HG03064 (cell line): Measurements from ENCODE around the gene AKT2.

Experiments used
- ATAC-seq: cut with Tn5 transposase; IDR thresholded peaks from one replicate; pipeline ENCODE4 v1.9.1; 2021; ENCODE audit warnings: low read depth; ENCODE audit not compliant: unreplicated experiment

Gene AKT2

DNA sequence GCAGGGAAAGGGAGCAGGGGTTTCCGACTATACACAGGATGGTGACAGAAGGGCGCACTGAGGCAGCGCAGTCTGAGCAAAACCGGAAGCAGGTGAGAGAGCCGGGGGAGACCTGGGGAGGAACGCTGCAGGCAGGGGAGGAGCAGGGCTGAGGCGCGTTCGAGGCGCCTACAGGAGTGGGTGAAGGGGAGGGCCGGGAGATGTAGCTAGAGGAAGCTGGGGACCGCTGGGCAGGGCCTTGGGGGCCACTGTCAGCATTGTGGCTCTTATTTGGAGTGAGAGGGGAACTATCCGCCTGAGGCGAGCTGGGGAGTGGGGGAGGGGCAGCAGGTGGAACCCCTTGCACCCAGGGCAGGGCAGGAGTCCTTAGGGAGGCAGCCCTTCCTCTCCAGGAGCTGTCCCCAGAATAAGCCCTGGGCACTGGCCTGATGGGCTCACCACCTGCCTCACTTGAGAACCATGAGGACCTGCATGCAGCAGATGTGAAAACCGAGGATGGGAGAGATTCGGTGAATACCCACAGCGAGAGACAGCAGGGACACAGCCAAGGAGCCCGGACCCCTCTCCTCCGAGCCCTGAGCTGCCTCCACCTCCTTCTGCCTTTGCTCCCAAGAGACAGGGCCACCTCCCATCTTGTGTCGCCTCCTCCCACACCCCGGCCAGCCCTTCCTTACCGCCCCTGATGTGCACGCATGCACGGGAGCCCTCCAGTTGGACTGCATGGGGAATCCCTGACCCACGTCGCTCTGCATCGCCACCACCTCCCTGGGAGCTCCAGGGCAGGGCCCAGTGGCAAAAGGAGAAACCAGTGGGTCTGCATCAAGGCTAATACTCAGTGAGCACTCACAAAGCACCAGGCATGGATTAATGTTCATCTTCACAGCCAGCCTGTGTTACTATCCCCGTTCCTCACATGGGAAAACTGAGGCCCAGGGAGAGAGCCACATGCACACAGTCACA lies 10.3 kb downstream of the AKT2 start:
- no peak for ATAC-seq

DNA sequence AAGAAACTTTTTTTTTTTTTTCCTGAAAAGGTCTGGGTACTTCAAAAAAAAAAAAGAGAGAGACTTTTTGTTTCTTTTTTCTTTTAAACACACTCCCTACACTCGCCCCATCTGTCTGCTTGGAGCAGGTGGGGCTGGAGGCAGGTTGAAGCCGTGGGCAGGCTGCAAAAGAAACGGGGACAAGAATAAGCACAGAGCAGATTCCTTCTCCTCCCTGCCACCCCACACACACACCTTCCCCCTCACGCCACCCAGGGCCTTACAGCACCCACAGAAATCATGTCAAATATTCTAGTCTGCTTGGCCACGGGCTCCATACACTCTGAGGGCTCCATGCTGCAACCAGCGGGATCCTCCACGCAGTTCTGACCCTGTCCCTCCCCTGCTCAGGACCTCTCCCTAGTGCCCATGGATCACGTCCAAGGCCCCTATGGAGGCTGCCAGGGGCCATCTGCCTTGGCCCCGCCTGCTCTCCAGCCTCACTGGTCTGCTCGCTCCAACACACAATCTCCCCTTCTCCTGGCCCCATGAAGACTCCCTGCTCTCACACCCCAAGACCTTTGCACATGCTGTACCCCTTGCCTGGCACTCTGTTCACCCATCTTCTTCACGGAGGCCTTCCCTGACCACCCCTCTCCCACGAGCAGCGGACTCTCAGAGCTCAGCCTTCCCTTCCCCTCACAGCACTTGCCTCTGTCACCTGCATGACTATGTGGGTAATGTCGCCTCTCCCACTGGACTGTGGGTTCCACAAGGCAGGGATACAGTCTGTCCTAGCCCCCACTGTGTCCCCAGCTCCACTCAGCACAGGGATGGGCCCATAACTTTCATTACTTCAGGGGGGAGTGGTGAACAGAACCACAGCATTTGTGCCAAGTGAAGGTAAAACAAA lies 11.4 kb downstream of the AKT2 start:
- ATAC-seq: no peak

DNA sequence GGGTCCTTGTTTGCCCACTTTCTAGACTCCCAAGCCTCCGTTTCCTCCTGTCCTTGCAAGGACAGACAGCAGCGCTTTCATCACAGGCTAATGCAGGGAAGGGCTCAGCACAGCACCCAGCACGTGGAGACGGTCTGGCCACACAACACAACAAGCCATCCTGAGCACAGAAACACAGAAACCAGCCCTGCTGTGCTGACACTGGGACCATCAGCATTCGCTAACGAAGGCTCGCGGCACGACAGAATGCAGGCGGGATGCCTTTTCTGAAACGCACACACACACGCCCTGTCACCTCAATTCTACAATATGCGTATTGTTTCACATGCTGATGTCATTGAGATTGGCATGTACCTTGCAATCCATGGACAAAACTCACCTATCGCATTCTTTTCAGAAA lies 12.9 kb downstream of the AKT2 start:
- no peak for ATAC-seq

- ATAC-seq: no peak
These were observed 13.4 kb downstream of the AKT2 start for GRCh38 chr19:40271706-40272105.

DNA sequence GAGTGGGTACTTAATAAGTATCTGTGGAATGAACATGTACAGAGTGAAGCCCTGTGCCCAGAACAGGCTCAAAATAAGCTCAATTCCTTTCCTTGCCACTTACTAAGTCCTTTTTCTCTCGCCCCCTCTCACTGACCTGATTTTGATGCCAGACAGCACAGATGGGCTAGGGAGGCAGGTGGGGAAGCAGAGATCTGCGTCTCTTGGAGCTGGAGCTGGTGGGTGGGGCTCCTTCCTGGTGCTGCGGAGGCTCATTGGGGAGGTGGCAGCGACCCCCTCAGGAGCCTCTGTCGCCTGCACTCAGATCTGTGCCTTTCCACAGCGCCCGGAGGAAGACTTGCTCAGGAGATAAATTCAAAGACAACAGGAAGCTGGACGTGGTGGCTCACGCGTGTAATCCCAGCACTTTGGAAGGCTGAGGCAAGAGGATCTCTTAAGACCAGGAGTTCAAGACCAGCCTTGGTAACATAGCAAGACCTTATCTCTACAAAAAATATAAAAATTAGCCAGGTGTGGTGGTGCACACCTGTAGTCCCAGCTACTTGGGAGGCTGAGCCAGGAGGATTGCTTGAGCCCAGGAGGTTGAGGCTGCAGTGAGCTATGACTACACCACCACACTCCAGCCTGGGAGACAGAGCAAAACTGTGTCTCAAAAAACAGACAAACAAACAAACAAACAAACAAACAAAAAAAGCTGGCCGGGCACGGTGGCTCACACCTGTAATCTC lies 14.6 kb downstream of the AKT2 start:
- no peak for ATAC-seq

DNA sequence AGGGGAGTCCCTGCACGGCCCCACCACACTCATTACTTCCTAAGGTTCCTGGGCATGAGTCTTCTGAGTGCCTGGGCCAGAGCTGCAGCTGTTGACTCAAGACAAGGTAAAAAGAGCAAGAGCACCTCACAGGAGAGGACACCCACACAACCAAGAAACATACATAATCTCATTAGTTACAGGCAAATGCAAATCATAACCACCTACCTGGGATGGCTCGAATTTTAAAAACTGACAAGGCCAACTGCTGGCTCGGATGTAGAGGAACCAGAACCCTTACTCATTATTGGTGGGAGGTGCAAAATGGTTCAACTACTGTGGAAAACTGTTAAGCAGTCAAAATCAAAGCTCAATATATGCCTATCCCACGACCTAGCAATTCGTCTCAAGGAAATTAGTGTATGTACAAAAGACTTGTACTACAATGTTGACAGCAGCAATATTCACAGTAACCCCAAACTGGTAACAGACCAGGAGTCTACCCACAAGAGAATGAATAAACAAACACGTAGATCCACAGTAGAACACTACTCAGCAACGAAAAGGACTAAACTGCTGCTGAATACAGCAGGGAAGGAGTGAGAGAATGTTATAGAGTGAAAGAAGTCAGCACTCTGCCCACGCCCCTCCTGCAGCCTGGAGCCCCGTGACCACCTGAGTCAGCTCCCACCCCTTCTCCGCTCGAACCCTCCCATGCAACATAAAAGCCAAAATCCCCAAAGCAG lies 15.8 kb downstream of the AKT2 start:
- ATAC-seq: no peak

DNA sequence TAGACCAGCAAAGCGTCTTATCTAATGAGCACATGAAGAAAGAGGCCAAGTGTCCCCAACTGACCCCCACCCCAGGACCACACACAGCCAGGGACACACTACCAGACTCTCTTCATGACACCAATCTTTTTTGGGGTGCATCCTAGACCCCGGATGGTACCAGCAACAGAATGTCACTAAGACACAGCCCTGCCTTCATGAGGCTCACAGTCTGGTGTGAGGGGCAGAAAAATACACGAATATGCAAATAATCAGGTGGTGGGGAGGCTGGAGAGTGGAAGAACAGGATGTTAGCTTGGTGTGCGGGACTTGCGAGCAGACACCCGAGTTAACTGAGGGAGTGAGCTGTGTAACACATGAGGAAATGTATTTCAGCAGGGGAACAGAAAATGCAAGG lies 17.5 kb downstream of the AKT2 start:
- ATAC-seq: no peak

GRCh38 chr19:40266912-40267600 lies 18.1 kb downstream of the AKT2 start:
- ATAC-seq: no peak

GRCh38 chr19:40266119-40266518 lies 19.0 kb downstream of the AKT2 start:
- ATAC-seq: no peak

DNA sequence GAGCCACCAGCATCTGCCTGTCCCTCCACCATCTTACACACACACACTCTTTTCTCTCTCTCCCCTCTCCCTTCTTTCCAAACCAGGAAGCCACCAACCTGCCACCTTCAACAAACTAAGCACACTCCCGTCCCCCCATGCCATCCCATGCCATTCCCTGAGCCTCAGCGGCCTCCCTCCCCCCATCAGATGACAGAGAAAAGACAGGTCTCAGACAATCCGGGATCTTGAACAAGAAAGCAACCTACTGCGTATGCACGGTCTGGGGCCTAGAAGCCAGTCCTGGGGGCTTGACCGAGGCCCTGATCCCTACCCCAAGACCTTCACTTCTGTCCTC lies 19.4 kb downstream of the AKT2 start:
- ATAC-seq: no peak

GRCh38 chr19:40265055-40265762 lies 19.9 kb downstream of the AKT2 start:
- no peak for ATAC-seq

GRCh38 chr19:40264314-40265054 lies 20.7 kb downstream of the AKT2 start:
- ATAC-seq: no peak

DNA sequence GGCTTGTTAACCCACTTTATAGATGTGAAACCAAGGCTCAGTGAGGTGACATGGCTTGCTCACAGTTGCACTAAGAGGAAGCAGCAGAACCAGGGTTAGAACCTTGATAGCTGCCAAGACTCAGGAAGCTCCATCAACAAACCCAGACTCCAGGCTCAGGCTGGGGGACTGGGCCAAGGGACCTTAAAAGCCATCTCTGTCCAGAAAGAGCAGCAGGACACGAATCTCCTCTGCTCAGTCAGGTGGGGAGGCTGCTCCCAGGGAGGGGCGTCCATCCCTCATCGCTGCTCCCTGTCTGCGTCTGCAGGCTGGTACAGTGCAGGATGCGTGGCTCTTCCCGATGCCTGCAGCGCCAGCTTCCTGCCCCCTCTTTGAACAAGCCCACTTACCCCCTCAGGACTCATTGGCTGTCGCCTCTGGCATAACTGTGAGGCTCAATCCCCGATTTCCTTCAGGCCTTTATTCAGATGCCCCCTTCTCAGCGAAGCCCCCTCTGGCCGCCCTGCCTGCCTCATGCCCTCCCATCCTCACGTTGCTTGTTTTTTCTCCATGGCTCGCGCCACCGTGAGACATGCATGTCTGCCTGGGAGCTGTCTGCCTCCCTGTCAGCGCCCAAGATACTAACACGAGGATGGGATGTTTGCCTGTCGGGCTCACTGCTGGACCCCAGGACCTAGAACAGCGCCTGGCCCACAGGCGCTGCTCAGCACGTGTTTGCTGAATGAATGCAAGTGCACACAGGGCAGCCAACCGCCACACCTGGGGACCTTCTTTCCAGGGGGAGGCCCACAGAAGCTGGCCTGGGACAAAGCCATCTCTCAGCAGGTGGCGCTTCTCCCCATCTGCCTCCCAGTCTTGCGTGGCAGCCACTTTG lies 21.5 kb downstream of the AKT2 start:
- ATAC-seq: no peak

DNA sequence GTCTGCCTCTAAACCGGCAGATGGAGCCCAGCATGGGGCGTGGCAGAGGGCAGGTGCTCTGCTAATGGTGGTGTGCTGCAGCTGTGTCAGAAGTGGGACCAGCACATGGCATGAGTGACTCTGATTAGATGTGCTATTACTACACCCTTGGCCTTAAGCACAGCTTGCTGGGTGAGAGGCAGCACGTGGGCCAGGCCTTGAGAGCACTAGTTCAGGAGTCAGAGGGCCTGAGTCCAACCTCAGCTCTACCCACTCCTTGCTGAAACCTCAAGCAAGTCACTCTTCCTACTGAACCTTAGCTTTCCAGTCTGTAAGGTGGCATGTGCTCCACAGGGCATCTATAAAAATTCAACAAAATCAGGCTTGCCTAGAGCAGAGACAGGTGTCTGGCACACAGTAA lies 22.7 kb downstream of the AKT2 start:
- ATAC-seq: no peak

DNA sequence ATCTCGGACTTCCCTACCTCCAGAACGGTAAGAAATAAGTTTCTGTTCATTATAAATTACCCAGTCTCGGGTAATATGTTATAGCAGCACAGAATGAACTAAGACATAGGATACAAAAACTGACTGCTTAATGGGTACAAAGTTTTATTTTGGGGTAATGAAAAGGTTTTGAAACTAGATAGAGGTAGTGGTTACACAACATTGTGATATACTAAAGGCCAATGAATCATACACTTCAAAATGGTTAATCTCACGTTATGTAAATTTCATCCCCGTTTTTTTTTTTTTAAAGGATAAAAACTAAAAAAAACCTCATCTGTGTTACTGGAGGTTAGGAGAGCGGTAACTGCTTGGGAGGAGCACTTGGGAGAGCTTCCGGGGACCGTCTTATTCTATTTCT lies 23.5 kb downstream of the AKT2 start:
- ATAC-seq: no peak

DNA sequence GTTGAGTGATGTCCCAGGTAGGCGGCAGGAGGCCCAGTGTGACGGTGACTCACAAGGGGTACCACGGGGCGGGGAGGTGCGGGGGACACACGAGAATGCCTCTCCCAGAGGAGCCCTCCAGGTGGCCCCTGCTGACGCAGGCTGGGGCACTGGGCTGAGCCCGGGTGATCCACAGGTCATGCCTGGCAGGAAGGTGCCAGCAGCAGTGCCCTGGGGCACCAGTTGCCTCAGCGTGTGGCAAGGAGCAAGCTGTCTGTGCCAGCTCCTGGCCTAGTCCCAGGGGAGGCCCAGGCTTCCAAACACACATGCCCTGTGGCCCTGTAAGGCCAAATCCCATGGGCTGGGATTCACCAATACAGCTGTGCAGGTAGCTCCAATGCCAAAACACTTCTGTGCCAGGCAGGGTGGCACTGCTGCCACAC lies 28.0 kb downstream of the AKT2 start:
- ATAC-seq: no peak

- ATAC-seq: no peak
These were observed 28.6 kb downstream of the AKT2 start for GRCh38 chr19:40256512-40256911.
